Measurements from ENCODE around the gene HRH3. TPM values are rescaled to one million over a fixed set of nuclear protein-coding genes. Genes with fewer than 3 reads are reported as not detected.

HRH3 gene
- total RNA-seq, 1 donor from 2014 or later: not detected

DNA sequence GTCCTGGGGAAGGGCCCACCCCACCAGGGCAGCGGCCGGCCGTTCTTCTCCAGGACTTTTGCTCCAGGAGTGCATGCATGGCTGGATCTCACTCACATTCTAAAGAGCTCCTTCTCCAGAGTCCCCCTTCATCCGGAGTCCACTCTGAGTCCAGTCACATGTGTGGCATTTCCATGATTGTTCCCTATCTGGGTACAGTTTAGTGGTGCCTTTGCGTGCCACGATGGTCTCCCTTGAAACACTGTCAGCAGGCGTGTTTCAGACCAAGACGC is 39.2 kb upstream of the HRH3 start:
- Mint-ChIP-seq H3K36me3 (ENCODE audit: unreplicated experiment) (peaks cover 9% of the 10 kb centered on the region), H3K4me3 (ENCODE audit: unreplicated experiment) (no peak overlapping the region), H3K4me1 (ENCODE audit: unreplicated experiment) (no peaks in the 10 kb centered on the region), H3K27me3 (ENCODE audit: unreplicated experiment) (no peaks in the 10 kb centered on the region), H3K9me3 (ENCODE audit: unreplicated experiment) (no peaks in the 10 kb centered on the region), H3K27ac (ENCODE audit: unreplicated experiment) (no peak overlapping the region)
- DNase-seq (ENCODE audit: extremely low spot score, unreplicated experiment): no peak
- TF ChIP-seq, protein P1, sequence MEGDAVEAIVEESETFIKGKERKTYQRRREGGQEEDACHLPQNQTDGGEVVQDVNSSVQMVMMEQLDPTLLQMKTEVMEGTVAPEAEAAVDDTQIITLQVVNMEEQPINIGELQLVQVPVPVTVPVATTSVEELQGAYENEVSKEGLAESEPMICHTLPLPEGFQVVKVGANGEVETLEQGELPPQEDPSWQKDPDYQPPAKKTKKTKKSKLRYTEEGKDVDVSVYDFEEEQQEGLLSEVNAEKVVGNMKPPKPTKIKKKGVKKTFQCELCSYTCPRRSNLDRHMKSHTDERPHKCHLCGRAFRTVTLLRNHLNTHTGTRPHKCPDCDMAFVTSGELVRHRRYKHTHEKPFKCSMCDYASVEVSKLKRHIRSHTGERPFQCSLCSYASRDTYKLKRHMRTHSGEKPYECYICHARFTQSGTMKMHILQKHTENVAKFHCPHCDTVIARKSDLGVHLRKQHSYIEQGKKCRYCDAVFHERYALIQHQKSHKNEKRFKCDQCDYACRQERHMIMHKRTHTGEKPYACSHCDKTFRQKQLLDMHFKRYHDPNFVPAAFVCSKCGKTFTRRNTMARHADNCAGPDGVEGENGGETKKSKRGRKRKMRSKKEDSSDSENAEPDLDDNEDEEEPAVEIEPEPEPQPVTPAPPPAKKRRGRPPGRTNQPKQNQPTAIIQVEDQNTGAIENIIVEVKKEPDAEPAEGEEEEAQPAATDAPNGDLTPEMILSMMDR (IDR thresholded peaks at IDR 0.05): no peak

DNA sequence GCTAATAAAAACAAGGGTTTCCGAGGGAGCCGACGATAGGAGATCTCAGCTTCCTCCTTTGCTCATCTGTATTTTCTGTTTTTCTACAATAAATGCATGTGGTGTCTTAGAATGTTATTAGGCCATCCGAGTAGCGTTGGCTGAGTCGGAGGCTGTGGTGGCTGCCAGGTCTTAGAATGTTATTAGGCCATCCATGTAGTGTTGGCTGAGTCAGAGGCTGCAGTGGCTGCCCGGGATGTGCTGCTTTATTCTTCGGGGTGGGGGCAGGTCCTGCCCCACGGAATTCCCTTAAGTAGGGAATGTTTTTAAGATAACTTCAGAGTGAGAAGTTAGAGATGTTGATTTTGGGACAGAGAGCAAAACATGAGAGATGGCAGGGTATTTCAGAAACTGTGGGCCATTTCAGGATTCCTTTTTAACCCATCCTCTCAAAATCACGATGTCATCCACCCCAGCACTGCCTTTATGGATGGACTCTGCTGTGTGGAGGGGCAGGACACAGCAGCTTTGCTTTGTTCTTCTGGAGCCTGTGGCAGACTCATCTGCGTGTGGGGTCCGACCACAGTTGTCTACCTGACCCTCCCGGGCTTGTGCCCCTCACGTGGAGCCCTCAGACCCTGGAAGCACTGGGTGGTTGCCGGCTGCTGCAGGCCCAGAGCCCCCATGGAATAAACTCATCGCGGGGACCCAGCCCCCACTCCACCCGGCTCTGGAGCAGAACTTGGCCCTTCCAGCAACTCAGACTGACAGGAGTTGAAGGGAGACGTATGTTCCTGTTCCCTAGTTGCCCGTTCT is 38.6 kb upstream of the HRH3 start:
- Mint-ChIP-seq H3K4me1 (ENCODE audit: unreplicated experiment) (no peaks in the 10 kb centered on the region), H3K4me3 (ENCODE audit: unreplicated experiment) (no peak overlapping the region), H3K9me3 (ENCODE audit: unreplicated experiment) (no peaks in the 10 kb centered on the region), H3K27ac (ENCODE audit: unreplicated experiment) (peak overlapping the region; percentile 25), H3K27me3 (ENCODE audit: unreplicated experiment) (no peaks in the 10 kb centered on the region), H3K36me3 (ENCODE audit: unreplicated experiment) (peaks cover 9% of the 10 kb centered on the region)
- no peak for DNase-seq (ENCODE audit: extremely low spot score, unreplicated experiment)
- TF ChIP-seq, protein P1 (IDR thresholded peaks at IDR 0.05): no peak

DNA sequence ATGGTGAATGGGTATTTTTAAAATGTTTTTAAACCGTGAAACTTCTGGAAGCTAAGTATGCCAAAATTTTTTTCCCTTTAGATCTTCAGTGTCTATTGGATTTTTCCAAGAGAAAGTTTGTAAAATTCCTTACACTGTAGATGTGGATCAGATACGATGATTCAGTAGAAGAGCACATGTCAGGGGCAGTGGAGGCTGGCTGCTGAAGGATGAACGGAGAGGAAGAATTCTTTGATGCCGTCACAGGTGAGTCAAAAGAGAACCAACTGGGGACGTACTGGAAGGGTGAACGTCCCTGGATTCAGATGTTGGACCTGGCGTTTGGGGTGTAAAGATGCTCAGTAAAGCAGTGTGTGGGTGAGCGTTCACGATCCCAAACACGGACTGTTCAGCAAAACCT is 35.9 kb upstream of the HRH3 start:
- no peak for DNase-seq (ENCODE audit: extremely low spot score, unreplicated experiment)
- Mint-ChIP-seq H3K36me3 (ENCODE audit: unreplicated experiment) (peaks cover 8% of the 10 kb centered on the region), H3K9me3 (ENCODE audit: unreplicated experiment) (no peaks in the 10 kb centered on the region), H3K27ac (ENCODE audit: unreplicated experiment) (no peak overlapping the region), H3K4me3 (ENCODE audit: unreplicated experiment) (no peak overlapping the region), H3K4me1 (ENCODE audit: unreplicated experiment) (peaks cover 3% of the 10 kb centered on the region), H3K27me3 (ENCODE audit: unreplicated experiment) (no peaks in the 10 kb centered on the region)
- TF ChIP-seq, protein P1 (IDR thresholded peaks at IDR 0.05): no peak

DNA sequence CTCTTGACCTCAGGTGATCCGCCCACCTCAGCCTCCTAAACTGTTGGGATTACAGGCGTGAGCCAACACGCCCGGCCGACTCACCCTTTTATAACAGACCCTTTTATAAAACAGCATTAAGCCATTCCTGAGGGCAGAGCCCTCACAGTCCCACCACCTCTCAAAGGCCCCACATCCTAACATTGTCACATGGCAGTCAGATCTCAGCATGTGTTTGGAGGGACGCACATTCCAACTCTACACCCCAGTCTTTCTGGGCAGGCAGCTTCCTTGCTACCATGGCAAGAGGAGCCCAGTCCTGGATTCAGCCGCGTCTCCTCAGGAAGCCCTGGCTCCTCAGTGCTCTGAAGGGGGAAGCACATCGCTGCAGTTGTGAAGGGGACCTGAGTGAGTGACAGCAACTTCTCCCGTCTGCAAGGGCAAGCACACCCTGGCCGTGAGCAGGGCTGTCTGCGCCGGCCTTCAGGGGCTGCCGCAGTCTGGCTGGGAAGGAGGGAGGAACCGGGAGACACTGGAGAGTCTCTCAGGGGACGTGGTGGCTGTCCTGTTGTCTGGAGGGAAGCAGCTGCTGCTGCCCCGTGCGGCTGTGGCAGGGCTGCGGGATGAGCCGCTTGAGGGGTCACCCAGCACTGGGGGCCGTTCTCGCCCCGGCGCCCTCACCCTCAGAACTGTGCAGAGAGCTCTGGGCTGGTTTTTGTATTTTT is 34.1 kb upstream of the HRH3 start:
- Mint-ChIP-seq H3K27me3 (ENCODE audit: unreplicated experiment) (no peaks in the 10 kb centered on the region), H3K4me3 (ENCODE audit: unreplicated experiment) (no peak overlapping the region), H3K27ac (ENCODE audit: unreplicated experiment) (no peak overlapping the region), H3K36me3 (ENCODE audit: unreplicated experiment) (peaks cover 8% of the 10 kb centered on the region), H3K4me1 (ENCODE audit: unreplicated experiment) (peaks cover 3% of the 10 kb centered on the region), H3K9me3 (ENCODE audit: unreplicated experiment) (no peaks in the 10 kb centered on the region)
- no peak for DNase-seq (ENCODE audit: extremely low spot score, unreplicated experiment)
- TF ChIP-seq, protein P1 (IDR thresholded peaks at IDR 0.05): no peak

DNA sequence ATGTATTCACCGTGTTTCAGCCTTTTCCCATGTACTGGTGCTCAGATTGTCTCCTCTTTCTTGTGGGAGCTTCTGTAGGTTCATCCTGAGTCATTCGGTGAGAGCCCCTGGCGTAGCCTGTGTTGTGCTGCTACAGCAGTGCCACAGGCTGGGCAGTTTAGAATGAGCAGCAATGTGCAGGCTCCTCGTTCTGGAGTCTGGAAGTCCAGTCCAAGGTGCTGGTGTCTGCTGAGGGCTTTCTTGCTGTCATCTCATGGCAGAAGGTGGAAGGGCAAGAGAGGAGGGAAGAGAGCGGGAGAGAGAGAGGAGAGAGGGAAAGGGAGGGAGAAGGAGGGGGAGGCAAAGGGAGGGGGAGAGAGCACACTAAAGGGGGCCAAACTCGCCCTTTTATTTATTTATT is 33.3 kb upstream of the HRH3 start:
- Mint-ChIP-seq H3K36me3 (ENCODE audit: unreplicated experiment) (peaks cover 8% of the 10 kb centered on the region), H3K9me3 (ENCODE audit: unreplicated experiment) (no peaks in the 10 kb centered on the region), H3K27me3 (ENCODE audit: unreplicated experiment) (no peaks in the 10 kb centered on the region), H3K27ac (ENCODE audit: unreplicated experiment) (no peak overlapping the region), H3K4me3 (ENCODE audit: unreplicated experiment) (no peak overlapping the region), H3K4me1 (ENCODE audit: unreplicated experiment) (peaks cover 3% of the 10 kb centered on the region)
- no peak for DNase-seq (ENCODE audit: extremely low spot score, unreplicated experiment)
- TF ChIP-seq, protein P1 (IDR thresholded peaks at IDR 0.05): no peak
